Motor neuron (in vitro differentiated cells): ENCODE results near the gene HRC. TPM values are rescaled to one million over a fixed set of nuclear protein-coding genes. Genes with fewer than 3 reads are reported as not detected.

Source experiments
- ATAC-seq, 8 experiments: fragments of 200-7000 bp; cut with Tn5 transposase; replicated peaks in 6 of 8; 2 replicates each; pipeline ENCODE4 v1.8.0; 2021; ENCODE audit warnings: mild to moderate bottlenecking in 8 of 8, moderate library complexity in 8 of 8
- H3K27ac ChIP-seq, 2 donors: fragments of 250-450 bp; sonication (Bioruptor Pico); 2 replicates each; pipeline ENCODE4 v1.9.0; 2021; ENCODE audit warnings: antibody characterized with exemption in 2 of 2, mild to moderate bottlenecking in 2 of 2, moderate library complexity in 1 of 2
- H3K4me1 ChIP-seq, 2 donors: fragments of 250-450 bp; sonication (Bioruptor Pico); replicated peaks in 1 of 2; 2 replicates each; pipeline ENCODE4 v1.6.1; 2021; ENCODE audit warnings: antibody characterized with exemption in 2 of 2, mild to moderate bottlenecking in 2 of 2, moderate library complexity in 1 of 2
- H3K4me3 ChIP-seq, 5 donors: fragments of 250-450 bp; sonication (Bioruptor Pico); 2 replicates each; pipeline ENCODE4 v1.9.0; 2021; ENCODE audit warnings: antibody characterized with exemption in 5 of 5, mild to moderate bottlenecking in 5 of 5, moderate library complexity in 4 of 5
- WGBS, 10 experiments: fragments of 450-650 bp; shearing (Covaris generic); methylation state at CpG; one replicate each; pipeline ENCODE4 v1.0.0; 2022; 5-methylcytosine and 5-hydroxymethylcytosine counted together
- in situ Hi-C, 9 experiments: fragments of 400-800 bp; cut with MboI; loops; one replicate each; pipeline ENCODE4 v1.15.0; 2021; ENCODE audit warnings: low sequenced_read_pairs in 9 of 9, low pct_unique_long_range_greater_than_20kb in 2 of 9; ENCODE audit not compliant: unreplicated experiment in 9 of 9
- total RNA-seq, 8 experiments: library from RNA; unstranded; fragments of 300-600 nt; gene quantifications; 2 replicates each; pipeline versions ENCODE4 v1.2.3 to v1.2.4, GENCODE V29; 2022

Gene HRC
- total RNA-seq, 8 experiments from 2014 or later: 0.81 to 55.7 (median 12.3) TPM

DNA sequence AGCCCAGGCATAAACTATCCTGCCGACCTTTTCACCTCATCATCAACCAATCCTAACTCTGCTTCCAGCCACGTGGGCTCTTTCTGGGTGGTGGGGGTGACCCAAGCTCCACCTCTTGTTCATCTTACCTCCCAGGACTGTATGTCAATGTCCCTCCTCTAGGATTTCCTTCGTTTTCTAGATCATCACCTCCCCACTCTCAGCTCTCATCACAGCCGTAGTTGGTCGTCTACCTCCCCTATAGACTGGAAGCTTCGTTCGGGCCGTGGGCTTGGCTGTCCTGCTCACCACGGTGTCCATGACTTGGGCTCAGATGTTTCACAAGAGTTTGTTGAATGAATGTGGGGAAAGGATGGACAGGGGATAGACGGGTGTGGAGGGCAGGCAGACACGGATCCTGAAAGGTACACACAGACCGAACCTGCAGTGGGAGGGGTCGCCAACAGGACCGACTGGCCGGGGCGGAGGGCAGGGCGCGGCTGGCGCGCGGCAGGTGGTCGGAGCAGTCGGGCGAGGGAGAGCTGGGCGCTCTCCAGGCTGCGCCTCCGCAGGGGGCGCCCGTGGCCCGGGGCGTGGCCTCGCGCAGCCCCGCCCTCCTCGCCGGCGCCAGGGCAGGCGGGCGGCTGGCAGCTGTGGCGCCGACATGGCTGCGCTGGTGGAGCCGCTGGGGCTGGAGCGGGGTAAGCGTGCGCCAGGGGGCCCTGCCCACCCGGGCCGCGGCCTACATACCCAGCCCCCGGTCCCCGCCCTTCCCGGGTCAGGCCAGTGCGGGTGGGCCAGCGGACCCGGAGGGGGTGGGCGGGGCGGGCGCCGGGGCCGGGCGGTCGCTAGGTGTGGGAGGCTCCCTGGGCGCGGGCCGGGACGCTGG lies 41.2 kb downstream of the HRC start, which contains the start of gene LIN7B:
LIN7B (plus strand) TSS at position 609 of the 868 bp plus-strand sequence; CDS start at position 644, 35 bp downstream.
- H3K4me1 ChIP-seq: peaks cover 20 to 22% of the 10 kb centered on the region in 2 donors
- peak; percentile 40 to 69 (median 60) for ATAC-seq
- H3K27ac ChIP-seq: peak within 1 kb of the TSS; percentile 66 to 88
- 0 to 17% (median 6%) methylated on average over 1 to 29 of the region's 66 CpGs; no CpG with 5 or more reads in 3 of the 10 experiments for WGBS, 10 experiments
- peak within 1 kb of the TSS; percentile 57 to 98 (median 90) for H3K4me3 ChIP-seq
- in situ Hi-C loops: no loop called here

DNA sequence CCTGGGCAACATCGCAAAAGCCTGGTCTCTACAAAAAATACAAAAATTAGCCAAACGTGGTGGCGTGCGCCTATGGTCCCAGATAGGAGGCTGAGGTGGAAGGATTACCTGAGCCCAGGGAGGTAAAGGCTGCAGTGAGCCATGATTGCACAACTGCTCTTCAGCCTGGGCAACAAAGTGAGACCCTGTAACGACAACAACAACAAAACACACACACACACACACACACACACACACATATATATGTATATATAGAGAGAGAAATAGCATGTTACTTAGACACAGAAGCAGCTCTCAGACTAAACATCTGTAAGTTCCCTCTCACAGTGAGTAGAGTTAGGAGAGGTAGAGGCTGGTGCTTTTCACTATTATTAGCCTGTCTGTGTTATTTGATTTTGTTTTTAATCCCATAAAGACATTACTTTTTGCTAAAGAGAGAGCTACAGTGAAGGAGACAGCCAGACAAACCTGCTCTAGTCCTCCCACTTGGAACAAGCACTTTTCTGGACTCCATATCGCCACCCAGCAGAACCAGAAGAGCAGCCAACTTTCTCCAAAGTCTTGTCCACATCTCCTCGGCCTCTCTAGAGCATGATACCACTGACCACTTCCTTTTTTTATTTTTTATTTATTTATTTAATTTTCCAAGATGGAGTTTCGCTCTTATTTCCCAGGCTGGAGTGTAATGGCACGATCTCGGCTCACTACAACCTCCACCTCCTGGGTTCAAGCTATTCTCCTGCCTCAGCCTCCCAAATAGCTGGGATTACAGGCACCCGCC lies 43.8 kb downstream of the HRC start:
- in situ Hi-C loops: no loop called here
- Histone ChIP-seq H3K4me1 (peaks cover 13 to 14% of the 10 kb centered on the region in 2 donors), H3K4me3 (no peak overlapping the region), H3K27ac (no peak overlapping the region)
- WGBS, 10 experiments: 72 to 100% (median 83%) methylated on average over 1 to 9 of the region's 11 CpGs
- no peak for ATAC-seq

DNA sequence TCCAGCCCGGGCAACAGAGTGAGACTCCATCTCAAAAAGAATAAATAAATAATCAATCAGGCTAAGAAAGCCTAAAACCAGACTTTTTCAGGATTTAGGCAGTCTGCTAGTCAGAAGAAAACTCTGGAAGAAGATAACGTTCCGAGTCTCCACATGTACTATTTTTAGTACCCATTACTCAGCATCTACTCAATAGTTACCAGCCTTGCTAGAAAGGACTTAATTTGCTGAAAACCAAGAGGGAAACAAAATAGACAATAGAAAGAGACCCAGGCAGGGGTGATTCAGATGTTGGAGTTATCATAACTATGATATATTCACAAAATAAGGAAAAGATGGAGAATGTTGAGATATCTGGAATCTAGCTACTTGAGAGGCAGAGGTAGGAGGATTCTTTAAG lies 44.6 kb downstream of the HRC start:
- Histone ChIP-seq H3K4me3 (no peak overlapping the region), H3K4me1 (peaks cover 13 to 14% of the 10 kb centered on the region in 2 donors), H3K27ac (no peak overlapping the region)
- ATAC-seq: no peak
- in situ Hi-C loops: no loop called here
- WGBS, 10 experiments: 0 to 79% (median 40%) methylated on average over 1 to 3 of the region's 3 CpGs; no CpG with 5 or more reads in 2 of the 10 experiments

DNA sequence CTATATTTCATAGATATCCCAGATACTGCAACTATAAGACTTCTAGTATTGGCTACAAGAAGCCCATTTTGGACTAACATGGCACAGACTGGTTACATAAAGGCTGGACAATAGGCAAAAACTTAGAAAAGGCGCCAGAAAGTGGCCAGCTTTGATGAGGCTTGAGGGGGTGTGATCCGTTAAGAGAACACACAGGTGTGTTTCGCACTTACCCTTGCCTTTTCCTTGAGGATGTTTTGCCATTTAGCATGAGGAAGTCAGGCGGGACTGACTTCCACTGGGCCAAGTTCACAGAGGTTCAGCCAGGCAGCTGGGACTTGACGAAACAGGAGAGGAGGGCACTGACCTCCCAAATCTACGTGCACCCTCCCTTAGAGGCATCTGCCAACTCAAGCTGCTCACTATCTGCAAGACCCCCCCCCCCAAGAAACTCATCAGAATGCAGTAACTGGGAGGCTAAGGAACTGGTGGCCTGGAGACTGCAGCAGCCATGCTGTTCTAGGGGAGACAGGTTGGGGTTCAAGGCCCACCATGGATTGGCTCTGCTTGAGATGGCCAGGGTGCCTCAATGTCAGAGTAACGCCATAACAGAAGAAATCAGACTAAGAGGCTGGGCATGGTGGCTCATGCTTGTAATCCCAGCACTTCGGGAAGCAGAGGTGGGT lies 45.5 kb downstream of the HRC start:
- ATAC-seq: no peak
- in situ Hi-C loops: no loop called here
- 80 to 100% (median 91%) methylated on average over 1 to 6 of the region's 8 CpGs; no CpG with 5 or more reads in 1 of the 10 experiments for WGBS, 10 experiments
- Histone ChIP-seq H3K4me1 (peaks cover 14 to 18% of the 10 kb centered on the region in 2 donors), H3K27ac (no peak overlapping the region), H3K4me3 (no peak overlapping the region)

DNA sequence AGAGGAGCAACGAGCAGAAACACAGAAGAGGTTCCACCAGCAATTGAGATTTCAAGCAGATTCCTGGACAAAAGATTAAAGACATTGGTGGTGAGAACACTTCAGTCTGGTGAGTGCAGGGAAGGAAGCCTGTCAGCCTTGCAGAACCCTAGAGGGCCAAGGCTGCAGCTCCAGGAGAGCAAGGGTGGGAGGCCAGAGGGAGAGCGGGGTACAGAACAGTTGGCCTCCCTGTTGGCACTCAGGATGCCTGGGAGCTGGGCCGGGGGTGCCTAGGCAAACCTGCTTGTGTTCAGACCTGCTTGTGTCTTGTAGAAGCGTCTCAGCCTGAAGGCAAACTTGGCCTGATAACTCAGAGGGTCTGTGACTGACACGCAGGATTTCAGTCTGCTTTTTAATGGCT lies 46.1 kb downstream of the HRC start:
- no peak for ATAC-seq
- Histone ChIP-seq H3K4me1 (peaks cover 21 to 25% of the 10 kb centered on the region in 2 donors), H3K4me3 (no peak overlapping the region), H3K27ac (no peak overlapping the region)
- in situ Hi-C loops: no loop called here
- WGBS, 10 experiments: 65 to 100% (median 91%) methylated on average over 1 to 4 of the region's 5 CpGs; no CpG with 5 or more reads in 3 of the 10 experiments

DNA sequence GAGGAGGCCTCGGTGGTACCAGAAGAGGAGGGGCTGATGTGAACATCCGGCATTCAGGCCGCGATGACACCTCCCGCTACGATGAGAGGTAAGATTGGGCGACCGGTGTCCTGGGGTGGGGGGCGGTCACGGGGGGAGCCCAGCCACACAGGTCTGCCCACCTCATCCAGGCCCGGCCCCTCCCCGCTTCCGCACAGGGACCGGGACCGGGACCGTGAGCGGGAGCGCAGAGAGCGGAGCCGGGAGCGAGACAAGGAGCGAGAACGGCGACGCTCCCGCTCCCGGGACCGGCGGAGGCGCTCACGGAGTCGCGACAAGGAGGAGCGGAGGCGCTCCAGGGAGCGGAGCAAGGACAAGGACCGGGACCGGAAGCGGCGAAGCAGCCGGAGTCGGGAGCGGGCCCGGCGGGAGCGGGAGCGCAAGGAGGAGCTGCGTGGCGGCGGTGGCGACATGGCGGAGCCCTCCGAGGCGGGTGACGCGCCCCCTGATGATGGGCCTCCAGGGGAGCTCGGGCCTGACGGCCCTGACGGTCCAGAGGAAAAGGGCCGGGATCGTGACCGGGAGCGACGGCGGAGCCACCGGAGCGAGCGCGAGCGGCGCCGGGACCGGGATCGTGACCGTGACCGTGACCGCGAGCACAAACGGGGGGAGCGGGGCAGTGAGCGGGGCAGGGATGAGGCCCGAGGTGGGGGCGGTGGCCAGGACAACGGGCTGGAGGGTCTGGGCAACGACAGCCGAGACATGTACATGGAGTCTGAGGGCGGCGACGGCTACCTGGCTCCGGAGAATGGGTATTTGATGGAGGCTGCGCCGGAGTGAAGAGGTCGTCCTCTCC lies 47.4 kb downstream of the HRC start:
- Histone ChIP-seq H3K4me1 (peaks cover 23 to 24% of the 10 kb centered on the region in 2 donors), H3K4me3 (no peak overlapping the region), H3K27ac (no peak overlapping the region)
- 80 to 100% (median 96%) methylated on average over 1 to 12 of the region's 93 CpGs; no CpG with 5 or more reads in 5 of the 10 experiments for WGBS, 10 experiments
- in situ Hi-C loops: no loop called here
- ATAC-seq: no peak

DNA sequence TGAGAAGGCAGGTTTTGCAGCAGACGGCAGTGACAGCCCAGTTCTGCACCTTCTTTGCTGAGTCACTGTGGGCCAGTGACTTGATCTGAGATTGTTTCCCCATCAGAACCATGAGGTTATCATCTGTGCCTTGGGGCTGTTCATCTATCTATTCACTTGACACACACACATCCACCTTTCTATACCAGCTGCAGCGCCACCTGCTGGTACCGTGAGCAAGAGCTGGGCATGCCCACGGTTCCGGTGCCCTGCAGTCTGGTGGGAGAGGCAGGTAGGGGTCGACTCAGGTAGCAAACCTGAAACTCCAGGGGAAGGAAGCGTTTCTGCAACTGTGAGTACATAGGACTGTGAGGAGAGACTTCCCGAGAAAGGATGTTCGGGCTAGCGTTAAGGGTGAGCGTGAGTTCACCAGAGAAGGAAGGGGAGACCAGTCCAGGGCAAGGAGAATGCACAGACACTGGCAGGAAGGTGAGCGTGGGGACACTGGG lies 48.5 kb downstream of the HRC start:
- H3K27ac ChIP-seq: no peak overlapping the region
- peak in 6 of 8 experiments; percentile 11 to 72 (median 50) for ATAC-seq
- WGBS, 10 experiments: 57 to 100% (median 74%) methylated on average over 1 to 12 of the region's 12 CpGs; no CpG with 5 or more reads in 1 of the 10 experiments
- H3K4me3 ChIP-seq: no peak overlapping the region
- in situ Hi-C loops: no loop called here
- peaks cover 23 to 24% of the 10 kb centered on the region in 2 donors for H3K4me1 ChIP-seq

DNA sequence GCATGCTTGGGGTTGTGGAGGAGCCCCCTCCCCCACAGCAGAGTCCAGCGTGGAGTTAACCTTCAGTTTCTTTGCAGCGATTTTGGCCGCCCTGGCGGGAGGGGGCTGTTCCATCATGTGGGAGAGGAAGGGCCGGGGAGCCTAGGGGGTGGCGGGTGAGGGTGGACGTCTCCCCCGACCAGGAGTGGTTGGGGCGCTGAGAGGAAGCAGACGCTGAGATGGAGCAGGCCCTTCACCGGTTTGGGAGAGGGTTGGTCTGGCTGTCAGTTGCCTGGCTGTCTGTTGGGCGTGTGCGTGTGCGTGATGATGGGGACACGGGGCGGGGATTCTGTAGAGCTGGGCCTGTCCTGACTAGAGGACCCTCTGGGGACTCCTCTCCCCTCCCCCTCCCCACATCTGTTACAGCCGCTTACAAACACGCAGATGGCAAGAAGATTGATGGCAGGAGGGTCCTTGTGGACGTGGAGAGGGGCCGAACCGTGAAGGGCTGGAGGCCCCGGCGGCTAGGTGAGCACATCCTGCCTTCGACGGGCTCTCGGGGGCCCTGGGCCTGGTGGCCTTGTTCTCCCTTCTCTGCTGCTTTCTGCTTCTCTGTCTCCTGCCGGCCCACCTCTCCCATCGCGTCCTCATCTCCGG lies 50.8 kb downstream of the HRC start:
- Histone ChIP-seq H3K27ac (peak overlapping the region; percentile 93), H3K4me1 (peaks cover 23 to 24% of the 10 kb centered on the region in 2 donors), H3K4me3 (no peak overlapping the region)
- in situ Hi-C loops: no loop called here
- ATAC-seq: peak in 5 of 8 experiments; percentile 37 to 89 (median 81)
- 0 to 100% (median 45%) methylated on average over 1 to 2 of the region's 30 CpGs; no CpG with 5 or more reads in 7 of the 10 experiments for WGBS, 10 experiments

DNA sequence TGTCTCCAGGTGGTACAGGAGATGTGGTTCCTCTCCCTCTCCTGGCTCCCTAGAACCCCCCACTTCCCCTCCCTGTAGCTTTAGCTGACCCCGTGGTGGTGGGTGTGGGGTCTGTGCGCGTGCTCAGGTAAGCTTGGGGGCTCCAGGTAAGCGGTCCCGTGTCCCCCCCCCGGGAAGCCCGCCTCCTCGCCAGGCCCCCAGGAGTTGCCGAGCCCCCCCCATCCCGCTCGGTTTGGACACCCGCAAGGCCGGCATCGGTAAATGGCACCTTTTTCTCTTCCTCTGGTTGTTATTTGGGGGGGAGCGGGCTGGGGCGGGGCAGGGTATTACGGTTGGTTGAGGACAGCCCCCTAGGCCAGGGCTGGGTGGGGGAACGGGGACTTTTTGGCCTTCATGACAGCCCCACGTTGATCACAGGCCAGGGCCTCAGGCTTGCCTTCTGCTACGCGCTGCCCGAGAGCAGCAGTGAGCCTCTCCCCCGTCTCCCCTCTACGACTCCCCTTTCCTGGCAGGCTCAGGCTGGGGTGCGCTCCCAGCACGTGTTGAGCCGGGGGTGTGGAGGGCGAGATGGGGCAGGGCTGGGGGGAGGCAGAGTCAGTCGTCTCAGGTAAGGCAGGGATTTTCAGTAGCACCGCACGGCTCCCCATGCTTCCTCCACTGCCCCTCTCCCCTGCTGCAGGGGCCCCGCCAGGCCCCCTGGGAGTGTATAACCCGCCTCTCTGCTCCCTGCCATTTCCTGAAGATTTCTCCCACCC lies 51.7 kb downstream of the HRC start:
- H3K27ac ChIP-seq: peak overlapping the region; percentile 93
- in situ Hi-C loops: no loop called here
- no CpG with 5 or more reads among the region's 33 CpGs for WGBS, 10 experiments
- peaks cover 23 to 24% of the 10 kb centered on the region in 2 donors for H3K4me1 ChIP-seq
- H3K4me3 ChIP-seq: no peak overlapping the region
- ATAC-seq: peak in 4 of 8 experiments; percentile 6 to 26 (median 20)

DNA sequence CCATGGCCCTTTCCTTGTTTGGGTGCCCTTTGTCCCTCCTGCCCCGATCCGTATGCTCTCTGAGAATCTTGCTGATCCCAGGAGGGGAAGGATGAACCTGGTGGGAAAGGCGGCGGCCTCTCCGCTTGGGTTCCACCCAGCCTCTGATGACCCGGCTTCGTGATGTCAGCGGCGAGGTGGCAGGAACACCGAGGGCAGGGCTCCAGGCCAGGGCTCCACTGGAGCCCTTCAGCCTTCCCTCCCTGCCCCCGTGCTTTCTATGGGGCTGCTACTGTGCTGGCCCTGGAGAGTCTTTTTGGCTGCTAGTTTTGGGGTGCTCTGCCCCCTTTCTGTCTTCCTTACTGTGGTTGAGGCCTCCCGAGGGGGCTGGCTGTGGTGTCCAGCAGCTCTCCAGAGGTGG lies 52.9 kb downstream of the HRC start:
- Histone ChIP-seq H3K4me3 (no peak overlapping the region), H3K4me1 (peaks cover 23 to 24% of the 10 kb centered on the region in 2 donors), H3K27ac (no peak overlapping the region)
- no peak for ATAC-seq
- 80 to 100% methylated on average over 2 to 3 of the region's 12 CpGs; no CpG with 5 or more reads in 8 of the 10 experiments for WGBS, 10 experiments
- in situ Hi-C loops: no loop called here
